Karpas-422 (cell line): Measurements from ENCODE around the gene KDM2A. TPM values are rescaled to one million over a fixed set of nuclear protein-coding genes. Genes with fewer than 3 reads are reported as not detected.

Experiments used
- DNase-seq: peaks from one replicate; pipeline ENCODE4 v3.0.0-alpha.2; 2015
- H2AFZ ChIP-seq: fragments of 200-600 bp; sonication (generic); 2 replicates; pipeline ENCODE4 v1.6.1; 2014; ENCODE audit warnings: antibody characterized with exemption, low read length, mixed read lengths
- H3K27ac ChIP-seq: fragments of 200-600 bp; sonication (generic); 2 replicates; pipeline ENCODE4 v1.5.1; 2014; ENCODE audit warnings: mild to moderate bottlenecking, low read length, moderate library complexity
- H3K27me3 ChIP-seq: fragments of 200-600 bp; sonication (generic); 2 replicates; pipeline ENCODE4 v1.6.1; 2014; ENCODE audit warnings: low read length, mixed read lengths
- H3K36me3 ChIP-seq: fragments of 200-600 bp; sonication (generic); 2 replicates; pipeline ENCODE4 v1.6.1; 2014; ENCODE audit warnings: low read length, mixed read lengths; ENCODE audit not compliant: insufficient read depth
- H3K4me1 ChIP-seq: fragments of 200-600 bp; sonication (generic); 2 replicates; pipeline ENCODE4 v1.6.1; 2014; ENCODE audit warnings: mild to moderate bottlenecking, low read length, mixed read lengths
- H3K4me2 ChIP-seq: fragments of 200-600 bp; sonication (generic); 2 replicates; pipeline ENCODE4 v1.6.1; 2014; ENCODE audit warnings: low read length, low read depth, mild to moderate bottlenecking; ENCODE audit not compliant: poor library complexity, severe bottlenecking
- H3K4me3 ChIP-seq: fragments of 200-600 bp; sonication (generic); 2 replicates; pipeline ENCODE4 v1.5.1; 2014; ENCODE audit warnings: mild to moderate bottlenecking, antibody characterized with exemption, low read length, mixed read lengths
- H3K79me2 ChIP-seq: fragments of 200-600 bp; sonication (generic); 2 replicates; pipeline ENCODE4 v1.6.1; 2014; ENCODE audit warnings: mild to moderate bottlenecking, low read length, mixed read lengths
- H3K9ac ChIP-seq: fragments of 200-600 bp; sonication (generic); 2 replicates; pipeline ENCODE4 v1.6.0; 2014; ENCODE audit warnings: low read length
- H3K9me2 ChIP-seq: fragments of 200-600 bp; sonication (generic), shearing (Covaris generic); replicated peaks from 2 replicates; pipeline ENCODE4 v1.6.0; 2014; ENCODE audit warnings: mild to moderate bottlenecking, low read length, moderate library complexity; ENCODE audit not compliant: insufficient read depth
- H3K9me3 ChIP-seq: fragments of 300-700, 200-600 bp; sonication (generic); 2 replicates; pipeline ENCODE4 v1.6.1; 2014; ENCODE audit warnings: low read length, mixed read lengths
- H4K20me1 ChIP-seq: fragments of 200-600 bp; sonication (generic); 2 replicates; pipeline ENCODE4 v1.6.1; 2014; ENCODE audit warnings: mild to moderate bottlenecking, antibody characterized with exemption, low read length, low read depth; ENCODE audit not compliant: insufficient read depth
- total RNA-seq: library from RNA; depleted of rRNA; stranded (reverse); fragments of >200 nt; shearing (Covaris generic); gene quantifications from 2 replicates; pipeline ENCODE4 v1.2.3, GENCODE V29; 2014; ENCODE audit warnings: low replicate concordance

The KDM2A gene
- total RNA-seq, 1 experiment from 2014 or later, result 55.8 TPM

GRCh38 chr11:67138922-67139321 is 19.9 kb downstream of the KDM2A start:
- Histone ChIP-seq H3K9me3 (no peaks in the 10 kb centered on the region), H3K27ac (no peak overlapping the region), H3K9ac (no peak overlapping the region), H3K79me2 (peaks cover 82% of the 10 kb centered on the region), H4K20me1 (peaks cover 12% of the 10 kb centered on the region), H2AFZ (no peak overlapping the region), H3K4me3 (no peak overlapping the region), H3K27me3 (no peaks in the 10 kb centered on the region), H3K4me1 (no peaks in the 10 kb centered on the region), H3K9me2 (no peaks in the 10 kb centered on the region), H3K4me2 (no peak overlapping the region), H3K36me3 (peaks cover 46% of the 10 kb centered on the region)
- no peak for DNase-seq

- Histone ChIP-seq H3K9ac (no peak overlapping the region), H3K9me2 (no peaks in the 10 kb centered on the region), H2AFZ (no peak overlapping the region), H3K27ac (no peak overlapping the region), H3K36me3 (peaks cover 38% of the 10 kb centered on the region), H3K4me3 (no peak overlapping the region), H3K9me3 (no peaks in the 10 kb centered on the region), H3K79me2 (peaks cover 84% of the 10 kb centered on the region), H3K4me1 (no peaks in the 10 kb centered on the region), H4K20me1 (no peaks in the 10 kb centered on the region), H3K27me3 (no peaks in the 10 kb centered on the region), H3K4me2 (no peak overlapping the region)
- no peak for DNase-seq
Observed at GRCh38 chr11:67146516-67147226, 27.6 kb downstream of the KDM2A start.

- no peak overlapping the region for H3K27ac ChIP-seq
- peaks cover 86% of the 10 kb centered on the region for H3K79me2 ChIP-seq
- DNase-seq, result no peak
- H3K4me3 ChIP-seq, result no peak overlapping the region
- H3K9me3 ChIP-seq, result no peaks in the 10 kb centered on the region
- no peaks in the 10 kb centered on the region for H3K4me1 ChIP-seq
- no peaks in the 10 kb centered on the region for H3K27me3 ChIP-seq
- H2AFZ ChIP-seq, result no peak overlapping the region
- H3K4me2 ChIP-seq, result no peak overlapping the region
- no peak overlapping the region for H3K9ac ChIP-seq
- no peaks in the 10 kb centered on the region for H3K9me2 ChIP-seq
- no peaks in the 10 kb centered on the region for H4K20me1 ChIP-seq
- peaks cover 28% of the 10 kb centered on the region for H3K36me3 ChIP-seq
Observed at GRCh38 chr11:67153971-67154370, 34.9 kb downstream of the KDM2A start.

GRCh38 chr11:67154726-67155125 is 35.7 kb downstream of the KDM2A start:
- Histone ChIP-seq H3K27me3 (no peaks in the 10 kb centered on the region), H3K4me3 (no peak overlapping the region), H2AFZ (no peak overlapping the region), H3K36me3 (peaks cover 29% of the 10 kb centered on the region), H3K9ac (no peak overlapping the region), H3K9me3 (no peaks in the 10 kb centered on the region), H4K20me1 (no peaks in the 10 kb centered on the region), H3K27ac (no peak overlapping the region), H3K79me2 (peaks cover 88% of the 10 kb centered on the region), H3K4me1 (no peaks in the 10 kb centered on the region), H3K9me2 (no peaks in the 10 kb centered on the region), H3K4me2 (no peak overlapping the region)
- DNase-seq, result no peak

- no peaks in the 10 kb centered on the region for H3K27me3 ChIP-seq
Observed at GRCh38 chr11:67157691-67158090, 38.6 kb downstream of the KDM2A start.

GRCh38 chr11:67158221-67158620 is 39.2 kb downstream of the KDM2A start:
- no peak overlapping the region for H3K27ac ChIP-seq
- no peaks in the 10 kb centered on the region; the same call in 1 of the 2 replicates for H4K20me1 ChIP-seq
- H3K9ac ChIP-seq, result no peak overlapping the region
- H3K79me2 ChIP-seq, result peaks cover 88% of the 10 kb centered on the region
- no peaks in the 10 kb centered on the region for H3K9me3 ChIP-seq
- no peaks in the 10 kb centered on the region for H3K27me3 ChIP-seq
- no peaks in the 10 kb centered on the region for H3K9me2 ChIP-seq
- no peak for DNase-seq
- H3K4me2 ChIP-seq, result no peak overlapping the region
- peaks cover 15% of the 10 kb centered on the region for H3K36me3 ChIP-seq
- H2AFZ ChIP-seq, result no peak overlapping the region
- no peak overlapping the region for H3K4me3 ChIP-seq
- no peaks in the 10 kb centered on the region for H3K4me1 ChIP-seq

More at GRCh38 chr11:67157691-67158090, 38.6 kb downstream of the KDM2A start:
- Histone ChIP-seq H3K4me3 (no peak overlapping the region), H3K9me2 (no peaks in the 10 kb centered on the region), H3K4me1 (no peaks in the 10 kb centered on the region), H3K27ac (no peak overlapping the region), H3K9ac (no peak overlapping the region), H4K20me1 (no peaks in the 10 kb centered on the region), H3K79me2 (peaks cover 88% of the 10 kb centered on the region), H3K36me3 (peaks cover 15% of the 10 kb centered on the region), H3K9me3 (no peaks in the 10 kb centered on the region), H3K4me2 (no peak overlapping the region), H2AFZ (no peak overlapping the region)
- no peak for DNase-seq

GRCh38 chr11:67160045-67160444 is 41.0 kb downstream of the KDM2A start:
- Histone ChIP-seq H3K36me3 (peaks cover 4% of the 10 kb centered on the region; the same call in 1 of the 2 replicates), H4K20me1 (no peaks in the 10 kb centered on the region; the same call in 1 of the 2 replicates), H3K9me3 (no peaks in the 10 kb centered on the region), H3K79me2 (peaks cover 88% of the 10 kb centered on the region), H3K27me3 (no peaks in the 10 kb centered on the region), H3K9me2 (no peaks in the 10 kb centered on the region), H3K4me2 (no peak overlapping the region), H3K27ac (no peak overlapping the region), H2AFZ (no peak overlapping the region), H3K9ac (no peak overlapping the region), H3K4me3 (no peak overlapping the region), H3K4me1 (peaks cover 3% of the 10 kb centered on the region; the same call in 1 of the 2 replicates)
- DNase-seq, result no peak

- Histone ChIP-seq H3K4me3 (no peak overlapping the region), H3K27ac (no peak overlapping the region), H3K79me2 (peaks cover 93% of the 10 kb centered on the region), H3K9ac (no peak overlapping the region), H3K27me3 (no peaks in the 10 kb centered on the region), H2AFZ (no peak overlapping the region), H3K9me3 (no peaks in the 10 kb centered on the region), H3K4me1 (peaks cover 7% of the 10 kb centered on the region), H4K20me1 (no peaks in the 10 kb centered on the region; the same call in 1 of the 2 replicates), H3K36me3 (peaks cover 4% of the 10 kb centered on the region; the same call in 1 of the 2 replicates), H3K4me2 (no peak overlapping the region), H3K9me2 (no peaks in the 10 kb centered on the region)
- no peak for DNase-seq
Observed at GRCh38 chr11:67160872-67161783, 42.1 kb downstream of the KDM2A start.
